ENCODE data around the gene SP3.

DNA sequence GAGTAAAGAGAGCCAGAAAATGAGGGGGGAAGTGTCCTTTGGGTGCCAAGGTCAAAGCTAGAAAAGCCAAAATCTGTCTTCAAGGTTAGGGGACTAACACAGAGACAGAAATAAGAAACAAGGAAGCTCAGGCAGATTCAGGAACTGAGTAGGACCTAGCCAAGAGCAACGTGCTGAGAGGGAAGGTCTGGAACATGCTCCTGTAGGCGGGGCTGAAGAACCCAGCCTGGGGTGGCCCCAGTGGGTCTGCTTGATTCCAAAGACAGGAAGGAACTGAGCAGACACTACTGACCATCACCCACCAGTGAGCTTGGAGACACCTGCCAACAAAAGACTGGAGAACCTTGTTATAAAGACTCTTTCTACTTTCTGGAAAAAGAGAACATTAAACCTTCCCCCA, 105.1 kb downstream of the SP3 start:
- TF ChIP-seq, protein P1, sequence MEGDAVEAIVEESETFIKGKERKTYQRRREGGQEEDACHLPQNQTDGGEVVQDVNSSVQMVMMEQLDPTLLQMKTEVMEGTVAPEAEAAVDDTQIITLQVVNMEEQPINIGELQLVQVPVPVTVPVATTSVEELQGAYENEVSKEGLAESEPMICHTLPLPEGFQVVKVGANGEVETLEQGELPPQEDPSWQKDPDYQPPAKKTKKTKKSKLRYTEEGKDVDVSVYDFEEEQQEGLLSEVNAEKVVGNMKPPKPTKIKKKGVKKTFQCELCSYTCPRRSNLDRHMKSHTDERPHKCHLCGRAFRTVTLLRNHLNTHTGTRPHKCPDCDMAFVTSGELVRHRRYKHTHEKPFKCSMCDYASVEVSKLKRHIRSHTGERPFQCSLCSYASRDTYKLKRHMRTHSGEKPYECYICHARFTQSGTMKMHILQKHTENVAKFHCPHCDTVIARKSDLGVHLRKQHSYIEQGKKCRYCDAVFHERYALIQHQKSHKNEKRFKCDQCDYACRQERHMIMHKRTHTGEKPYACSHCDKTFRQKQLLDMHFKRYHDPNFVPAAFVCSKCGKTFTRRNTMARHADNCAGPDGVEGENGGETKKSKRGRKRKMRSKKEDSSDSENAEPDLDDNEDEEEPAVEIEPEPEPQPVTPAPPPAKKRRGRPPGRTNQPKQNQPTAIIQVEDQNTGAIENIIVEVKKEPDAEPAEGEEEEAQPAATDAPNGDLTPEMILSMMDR (IDR thresholded peaks at IDR 0.05): no peak
- TF ChIP-seq EZH2 (IDR thresholded peaks at IDR 0.05) (no peak), EZH2phosphoT487 (IDR thresholded peaks at IDR 0.05) (no peak)
